Amygdala (tissue), 56 donors: Measurements from ENCODE around the gene MRPL55.

Experiments
- DNase-seq, 56 donors: peaks; one replicate each; lab custom pipeline; 2025; lab: John Stamatoyannopoulos, UW

Gene MRPL55

DNA sequence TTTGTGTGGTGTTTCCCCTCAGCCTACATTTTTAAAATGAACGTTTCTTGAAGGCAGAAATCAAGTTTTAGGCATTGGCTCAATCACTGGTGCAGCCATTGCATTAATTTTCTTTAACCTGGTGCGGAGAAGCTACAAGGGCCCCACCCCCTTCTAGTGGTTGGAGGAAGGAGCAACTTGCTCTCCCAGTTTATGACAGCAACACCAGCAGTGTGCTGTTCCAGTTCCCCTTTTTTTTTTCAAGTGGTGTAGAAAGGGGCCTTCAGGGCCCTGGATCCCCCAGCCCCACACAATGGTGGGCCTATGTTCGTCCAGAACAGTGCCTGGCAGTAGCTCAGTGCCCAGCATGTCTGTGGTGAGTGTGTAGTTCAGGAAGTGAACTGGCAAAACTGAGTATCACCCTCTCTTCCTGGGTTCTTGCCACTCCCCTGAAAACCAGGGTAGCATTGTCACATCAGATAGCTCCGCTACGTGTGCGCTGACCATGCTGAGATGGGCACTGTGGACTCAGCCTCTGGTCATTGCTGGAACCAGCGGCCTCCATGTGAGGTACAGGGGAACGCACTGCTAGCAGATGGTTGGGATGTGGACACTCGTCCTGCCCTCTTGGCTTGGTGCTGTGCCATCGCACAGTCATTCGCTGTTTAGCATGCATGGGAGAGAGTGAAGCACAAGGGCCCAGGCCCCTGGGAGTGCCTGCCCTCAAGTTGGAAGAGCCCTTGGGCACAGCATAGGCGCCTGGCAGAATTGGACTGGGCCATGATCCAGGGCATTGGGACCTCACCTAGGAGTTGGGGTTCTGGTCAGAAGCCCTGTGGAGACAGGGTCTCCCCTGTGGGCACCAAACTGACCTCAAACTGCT lies 19.3 kb downstream of the MRPL55 start:
- DNase-seq, result no peak

DNA sequence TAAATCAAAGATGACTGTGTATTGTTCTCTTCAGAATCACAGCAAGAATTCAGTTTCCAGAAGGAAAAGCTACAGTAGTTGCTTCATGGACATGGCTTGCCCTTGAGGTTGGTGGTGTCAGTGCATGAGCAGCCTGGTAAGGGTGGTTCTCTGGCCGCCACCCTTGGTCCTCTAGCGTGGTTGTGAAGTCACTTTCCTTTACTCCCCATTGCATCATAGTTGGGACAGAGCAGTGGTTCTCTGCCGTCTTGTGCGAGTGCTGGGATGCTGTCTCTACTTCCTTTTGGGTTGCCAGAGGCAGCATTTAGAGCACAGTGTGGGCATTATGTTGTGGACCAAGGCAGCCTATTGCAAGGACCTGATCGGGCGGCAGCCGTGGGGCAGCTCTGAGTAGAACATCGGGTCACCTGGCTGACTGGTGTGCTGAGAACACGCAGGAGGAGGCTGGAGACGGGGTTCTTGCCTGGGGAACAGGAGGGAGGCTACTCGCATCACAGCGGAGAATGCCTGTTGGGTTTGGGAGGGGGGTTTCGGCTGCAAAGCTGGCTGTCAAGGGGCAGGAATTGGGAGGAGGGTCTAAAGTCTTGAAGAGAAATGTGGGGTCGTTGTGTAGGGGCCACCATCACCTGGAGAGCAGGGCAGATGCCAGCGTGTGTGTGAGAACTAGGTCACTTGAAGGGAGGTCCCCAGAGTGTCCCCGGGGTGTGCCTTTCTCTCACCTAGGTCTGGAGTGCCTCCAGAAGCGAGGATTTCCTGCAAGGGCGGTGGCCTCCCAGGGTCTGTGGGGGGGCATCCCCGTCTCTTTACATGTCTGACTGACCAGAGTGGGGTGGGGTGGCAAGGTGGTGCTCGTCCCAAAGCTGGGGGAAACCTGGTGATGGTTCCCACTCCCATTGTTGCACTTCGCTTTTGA lies 20.3 kb downstream of the MRPL55 start:
- DNase-seq, result no peak

DNA sequence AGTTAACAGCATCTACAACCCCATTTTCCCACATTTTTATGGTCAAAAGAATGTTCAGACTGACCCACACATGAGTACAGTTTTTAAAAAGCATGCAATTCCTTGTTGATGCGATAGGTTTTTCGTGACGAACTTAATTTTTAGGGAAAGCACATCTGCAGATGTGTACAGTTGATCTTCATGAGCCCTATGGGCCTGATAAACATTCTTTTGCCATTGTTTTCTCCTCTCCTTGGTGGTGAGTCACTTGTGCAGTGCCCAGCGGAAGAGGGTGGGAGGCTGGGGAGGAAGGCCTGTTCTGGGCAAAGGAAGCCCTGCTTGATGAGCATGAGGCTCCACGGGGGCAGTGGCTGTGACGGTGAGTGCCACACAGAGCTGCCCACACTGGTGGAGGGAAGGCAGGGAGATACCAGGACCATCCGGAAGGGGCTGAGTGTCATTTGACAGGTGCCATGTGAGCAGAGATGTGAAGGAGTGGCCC lies 21.3 kb downstream of the MRPL55 start:
- DNase-seq, result peak in 1 of 56 donors; percentile 33

DNA sequence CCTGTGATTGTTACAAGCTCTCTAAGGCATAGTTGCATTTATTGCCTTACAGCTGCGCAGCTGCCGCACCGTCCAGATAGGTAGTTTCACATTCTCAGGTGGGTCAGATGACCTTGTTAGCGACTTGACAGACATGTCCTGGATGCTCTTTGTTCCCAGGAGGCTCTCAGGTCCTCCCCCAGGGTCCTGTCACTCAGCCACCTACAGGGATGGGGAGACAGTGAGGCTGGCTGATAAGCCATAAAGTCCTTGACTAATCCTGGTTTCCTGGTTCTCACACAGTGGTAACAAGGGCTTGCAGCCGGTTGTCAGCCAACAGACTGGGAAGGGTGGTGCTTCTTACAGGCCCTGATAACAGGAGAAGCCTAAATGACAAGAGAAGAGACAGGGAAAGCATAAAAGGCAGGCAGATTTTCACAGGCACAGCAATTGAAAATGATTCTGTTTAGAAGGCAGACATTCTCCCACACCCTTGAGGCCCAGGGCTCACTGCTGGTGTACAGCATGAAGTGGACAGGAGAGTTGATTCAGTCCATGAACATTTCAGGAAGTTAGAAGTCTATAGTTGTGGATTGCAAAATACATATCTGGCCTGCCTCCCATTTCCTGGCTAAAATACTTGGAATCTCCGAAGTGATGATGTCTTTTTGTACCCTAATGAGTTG lies 23.7 kb downstream of the MRPL55 start:
- no peak for DNase-seq

DNA sequence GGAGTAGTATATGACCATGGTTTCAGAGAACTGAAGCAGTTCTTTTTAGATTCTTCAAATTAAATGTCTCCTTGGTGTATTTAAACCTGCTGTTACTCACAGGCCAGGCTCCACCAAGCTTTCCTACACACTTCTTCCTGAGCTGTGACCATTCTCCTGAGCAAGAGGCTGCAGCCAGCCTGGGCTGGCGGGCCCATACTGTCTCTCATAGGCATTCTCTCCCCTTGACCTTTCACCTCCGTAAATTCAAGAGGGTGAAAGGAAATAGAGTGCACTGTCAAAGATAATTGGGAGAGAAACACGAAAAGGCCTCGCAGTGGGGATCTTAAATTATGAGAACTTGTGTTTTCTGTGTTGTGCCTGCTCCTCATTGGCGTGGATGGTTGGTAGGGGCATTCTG lies 24.3 kb downstream of the MRPL55 start:
- DNase-seq, result no peak

DNA sequence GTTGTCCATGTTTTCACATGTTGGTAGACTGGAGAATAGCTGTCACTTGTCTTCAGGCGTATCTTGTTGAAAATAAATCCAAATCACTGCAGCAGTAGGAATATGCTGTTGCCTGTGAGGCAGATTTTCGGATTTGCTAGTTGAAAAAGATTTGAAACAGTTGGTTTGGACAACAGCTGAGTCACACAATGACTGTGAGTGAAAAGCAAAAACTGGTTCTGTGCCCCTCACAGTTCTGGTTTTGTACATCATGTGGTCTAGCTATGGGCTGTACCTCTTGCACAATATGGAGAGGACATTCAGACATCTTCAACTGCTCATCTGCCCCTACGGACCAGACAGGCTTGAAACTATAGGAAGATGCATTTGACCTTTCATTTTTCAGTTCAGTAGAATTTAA lies 24.8 kb downstream of the MRPL55 start:
- no peak for DNase-seq

DNA sequence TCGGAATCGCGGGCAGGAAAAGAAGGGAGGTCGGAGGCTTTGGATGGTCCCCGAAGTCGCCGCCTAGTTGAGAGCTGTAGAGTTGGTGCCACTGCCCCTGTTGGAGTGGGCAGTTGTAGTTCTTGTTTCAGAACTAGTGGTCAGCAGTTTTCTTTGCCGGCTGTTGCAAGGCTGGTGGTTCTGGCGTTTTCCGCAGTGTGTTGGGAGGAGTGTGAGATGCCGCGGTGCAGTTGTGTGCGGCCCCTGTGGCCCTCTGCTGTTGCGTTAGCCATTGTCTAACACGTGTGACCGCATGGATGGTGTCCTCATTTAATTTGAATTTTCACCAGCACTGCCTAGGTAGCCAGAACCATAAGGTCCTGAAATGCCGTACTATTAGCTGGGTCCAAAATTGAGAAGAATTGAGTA lies 25.2 kb downstream of the MRPL55 start:
- DNase-seq, result peak in 6 of 56 donors; percentile 18 to 55 (median 27)

DNA sequence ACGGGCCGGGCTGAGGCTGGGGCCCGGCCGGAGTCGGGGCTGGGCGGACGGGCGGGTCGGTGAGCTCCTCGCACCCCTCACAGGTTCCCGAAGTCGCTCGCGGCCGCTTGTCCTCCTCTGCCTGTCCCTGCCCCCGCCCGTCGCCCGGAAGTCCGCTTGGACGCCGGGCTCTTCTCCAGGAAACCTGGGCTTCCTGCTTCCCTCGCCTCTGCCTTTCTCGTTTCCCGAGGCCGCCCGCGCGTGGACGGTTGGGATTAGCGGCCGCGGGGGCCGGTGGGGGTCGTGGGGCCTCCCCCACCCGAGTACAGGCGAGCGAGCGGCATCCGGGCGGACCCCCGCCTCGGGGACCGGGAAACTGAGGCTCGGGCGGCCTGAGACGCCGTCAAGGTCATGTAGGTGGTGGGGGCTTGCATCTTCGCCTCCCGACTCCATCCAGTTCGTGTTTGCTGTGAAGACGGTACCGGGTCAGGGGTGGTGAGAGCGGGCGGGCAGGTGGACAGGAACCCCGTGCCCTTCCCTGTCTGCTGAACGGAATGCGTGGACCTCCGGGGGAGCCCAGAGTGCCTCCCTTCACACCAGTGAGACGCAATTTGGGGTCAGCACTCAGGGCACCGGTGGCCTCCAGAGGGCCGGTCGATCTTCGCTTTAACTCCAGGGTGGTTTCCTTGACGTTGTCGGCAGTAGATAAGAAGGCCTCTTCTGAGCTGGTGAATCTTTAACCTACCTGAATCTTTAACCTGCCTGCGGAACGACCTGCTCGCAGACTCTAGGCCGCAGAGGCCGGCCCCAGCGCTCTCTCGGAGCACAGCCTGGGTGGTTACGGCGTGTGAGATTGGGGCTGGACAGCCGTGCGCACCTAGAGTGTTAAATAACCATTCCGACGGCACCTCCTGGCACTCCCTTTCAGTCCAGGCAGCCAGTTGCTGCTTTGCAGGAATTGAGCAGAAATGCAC lies 25.9 kb downstream of the MRPL55 start:
- DNase-seq, result peak in 11 of 56 donors; percentile 43 to 66 (median 56)

DNA sequence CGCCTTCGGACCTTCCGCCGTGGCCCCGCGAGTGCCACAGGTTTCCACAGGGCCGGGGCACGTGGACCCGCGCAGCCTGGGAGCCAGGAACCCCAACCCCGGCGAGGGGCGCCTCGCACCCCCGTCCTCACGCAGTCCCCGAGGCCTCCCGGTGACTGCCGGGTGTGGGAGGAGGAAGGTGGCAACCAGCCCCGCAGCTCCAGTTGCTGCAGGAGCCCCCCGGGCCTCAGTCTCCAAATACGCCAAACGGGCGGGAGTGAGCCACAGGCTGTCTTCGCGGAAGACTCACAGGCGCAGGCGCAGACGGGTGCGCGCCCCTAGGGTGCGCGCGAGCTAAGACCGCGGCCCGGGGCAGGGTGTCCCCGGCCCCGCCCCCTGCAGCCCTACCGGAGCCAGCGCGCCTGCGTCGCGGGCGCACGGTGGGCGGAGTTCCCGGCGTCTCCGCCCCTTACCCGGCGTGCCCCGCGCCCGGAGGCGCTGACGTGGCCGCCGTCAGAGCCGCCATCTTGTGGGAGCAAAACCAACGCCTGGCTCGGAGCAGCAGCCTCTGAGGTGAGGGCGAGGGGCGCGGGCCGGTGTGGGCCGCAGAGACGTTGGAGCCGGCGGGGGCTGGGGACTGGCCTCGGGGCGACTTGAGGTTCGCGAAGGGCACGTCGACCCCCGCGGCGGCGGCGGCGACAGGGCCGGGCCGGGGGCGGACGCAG lies 26.7 kb downstream of the MRPL55 start, which contains the start of gene ARF1:
ARF1 (plus strand) TSS at position 495 of the 704 bp plus-strand sequence. CDS start 14,407 bp downstream, outside the sequence.
- peak; percentile 48 to 94 (median 85) for DNase-seq

DNA sequence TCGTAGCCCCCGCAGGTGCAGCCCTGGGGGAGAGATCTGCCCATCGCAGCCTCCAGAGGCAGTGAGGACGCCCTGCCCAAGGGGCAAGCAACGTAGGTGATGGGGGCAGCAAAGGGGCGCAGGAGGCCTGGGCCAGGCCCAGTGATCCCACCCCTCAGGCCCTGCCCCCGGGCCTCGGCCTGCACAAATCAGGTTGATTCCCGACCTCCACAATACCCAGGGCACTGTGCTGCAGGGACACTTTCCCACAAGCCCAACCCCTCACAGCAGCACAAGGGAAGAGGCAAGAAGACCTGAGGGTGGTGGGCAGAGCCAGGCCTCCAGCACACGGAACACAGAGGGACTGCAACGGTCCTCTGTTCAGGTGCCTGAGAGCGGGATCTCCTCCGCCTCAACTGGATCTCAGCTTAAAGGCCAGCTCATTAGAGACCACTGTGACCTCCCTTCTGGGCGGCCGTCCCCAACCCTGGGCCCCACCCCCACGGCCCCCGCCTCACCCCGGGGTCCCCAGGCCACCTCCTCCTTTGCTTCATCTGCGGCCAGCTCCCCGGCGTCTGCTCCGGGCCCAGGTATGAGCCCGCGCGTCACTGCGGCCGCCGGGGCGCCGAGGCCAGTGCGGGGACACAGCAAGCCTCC lies 27.4 kb downstream of the MRPL55 start:
- no peak for DNase-seq

DNA sequence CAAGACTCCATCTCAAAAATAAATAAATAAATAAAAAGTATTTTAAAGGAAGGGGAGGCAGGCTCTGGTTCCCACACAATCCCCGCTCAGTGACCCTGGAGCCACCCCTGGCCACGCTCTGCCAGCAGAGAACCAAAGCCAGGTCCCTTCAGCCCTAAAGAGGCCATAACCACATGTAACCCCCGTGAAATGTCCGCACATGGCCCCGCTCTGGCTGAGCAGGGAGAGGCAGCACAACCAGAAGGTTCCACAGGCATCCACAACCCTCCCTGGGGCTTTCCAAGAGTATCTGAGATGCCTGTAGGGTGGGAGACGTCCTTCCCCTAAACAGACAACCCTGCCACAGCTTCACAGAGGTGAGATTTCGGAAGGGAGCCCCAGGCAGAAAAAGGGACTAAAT lies 28.0 kb downstream of the MRPL55 start:
- DNase-seq, result no peak

DNA sequence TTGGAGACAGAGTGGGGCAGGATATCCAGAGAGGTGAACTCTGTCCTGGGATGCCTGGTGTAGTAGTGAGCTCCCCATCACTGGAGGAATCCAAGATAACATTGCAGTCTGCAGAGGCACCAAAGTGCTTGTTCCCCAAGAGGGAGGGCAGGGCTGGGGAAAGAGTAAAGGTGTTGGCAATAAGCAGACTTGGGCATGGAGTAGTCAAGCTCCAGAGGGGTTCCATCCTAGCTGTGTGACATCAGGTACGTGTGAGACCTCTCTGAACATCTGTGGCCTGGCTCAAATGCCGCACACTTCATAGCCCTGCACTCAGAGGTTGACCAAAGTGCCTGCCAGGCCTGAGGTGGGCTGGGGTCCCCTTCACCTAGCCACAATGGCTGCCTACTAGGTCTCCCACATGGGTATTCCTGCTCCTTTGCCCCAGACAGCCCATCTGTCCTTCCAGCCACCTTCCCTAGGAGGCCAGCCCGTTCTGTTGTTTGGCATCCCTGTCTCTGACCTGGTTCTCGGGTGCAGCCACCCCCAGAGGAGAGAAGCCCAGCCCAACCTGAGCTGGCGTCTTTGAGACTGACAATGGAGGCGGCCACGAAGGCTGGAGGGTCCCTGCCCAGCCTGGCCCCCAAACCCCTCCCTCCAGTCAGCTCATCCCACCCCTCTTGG lies 29.4 kb downstream of the MRPL55 start:
- DNase-seq, result no peak

DNA sequence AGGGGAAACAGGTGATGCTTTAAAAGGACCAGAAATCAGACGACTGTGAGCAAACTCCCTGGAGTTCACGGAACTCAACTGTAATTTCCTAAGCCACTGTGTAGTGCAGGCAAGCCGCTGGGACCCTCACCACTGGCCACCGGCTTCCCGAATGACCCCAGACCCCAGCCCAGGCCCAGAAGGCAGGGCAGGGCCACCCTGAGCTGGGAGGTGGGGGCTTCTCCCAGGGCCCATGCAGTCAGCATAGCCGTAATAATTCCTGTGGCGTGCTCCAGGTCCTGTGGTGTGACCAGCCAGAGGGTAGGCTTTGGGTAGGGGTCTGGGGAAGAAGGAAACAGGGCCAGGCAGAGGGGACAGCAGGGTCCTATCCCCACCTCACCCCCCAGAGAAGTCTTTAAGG lies 30.1 kb downstream of the MRPL55 start:
- DNase-seq, result no peak

DNA sequence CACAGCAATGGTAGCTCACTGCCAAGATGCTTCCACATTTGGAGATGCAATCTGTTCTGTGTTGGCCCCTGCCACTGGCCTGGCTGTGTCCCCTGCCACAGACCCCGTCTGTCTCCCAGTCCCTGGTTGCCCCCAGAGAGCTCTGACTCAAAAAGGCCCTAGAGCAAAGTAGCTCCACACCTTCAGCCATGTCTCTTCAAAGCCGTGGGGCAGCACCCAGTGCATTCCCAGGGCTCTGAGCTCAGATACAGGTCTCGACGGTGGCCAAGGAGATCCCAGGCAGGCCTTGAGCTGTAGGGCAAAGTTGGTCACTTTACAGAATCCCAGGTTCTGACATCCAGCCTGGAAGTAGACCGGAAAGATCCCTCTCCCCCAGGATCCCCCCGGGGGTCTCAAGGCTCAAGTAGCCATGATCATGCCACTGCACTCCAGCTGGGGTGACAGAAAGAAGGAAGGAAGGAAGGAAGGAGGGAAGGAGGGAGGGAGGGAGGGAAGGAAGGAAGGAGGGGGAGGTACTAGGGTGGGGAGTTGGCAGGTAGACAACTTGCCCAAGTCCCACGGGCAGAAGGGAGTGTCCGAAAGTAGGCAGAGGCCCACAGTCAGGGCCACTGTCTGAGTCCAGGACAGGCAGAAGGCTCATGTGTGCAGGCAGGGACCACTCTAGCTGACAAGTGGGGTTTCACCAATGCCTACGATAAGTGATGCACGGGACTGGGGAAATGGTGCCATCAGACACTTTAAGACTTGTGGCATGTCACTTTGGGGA lies 31.4 kb downstream of the MRPL55 start:
- DNase-seq, result no peak

DNA sequence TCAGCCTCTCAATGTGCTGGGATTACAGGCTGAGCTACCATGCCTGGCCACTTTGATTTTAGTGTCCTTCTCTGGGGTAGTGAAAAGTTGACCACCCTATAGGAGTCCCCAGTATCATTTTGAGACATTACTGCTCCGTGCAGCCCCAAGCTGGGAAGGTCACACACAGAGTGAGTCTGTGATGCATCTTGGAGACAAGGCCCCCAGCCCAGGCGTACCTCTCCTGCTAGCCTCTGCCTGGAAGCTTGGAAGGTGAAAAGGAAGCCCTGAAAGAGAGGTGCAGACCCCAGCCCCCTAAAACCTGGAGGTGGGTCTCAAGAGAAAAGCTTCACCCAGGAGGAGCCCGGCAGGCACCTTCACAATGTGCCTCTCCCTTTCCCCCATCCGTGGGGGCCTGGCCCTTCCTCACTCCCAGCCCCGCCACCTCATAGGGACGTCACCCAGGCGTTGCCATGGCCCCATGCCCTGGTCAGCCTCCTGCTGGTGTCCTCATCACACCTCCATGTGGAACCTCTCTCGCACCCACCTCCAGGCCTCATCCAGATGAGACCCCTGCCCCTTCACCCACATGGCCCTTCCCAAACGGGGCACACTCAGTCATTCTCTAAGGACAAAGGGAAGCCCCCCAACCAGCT lies 32.2 kb downstream of the MRPL55 start:
- no peak for DNase-seq

DNA sequence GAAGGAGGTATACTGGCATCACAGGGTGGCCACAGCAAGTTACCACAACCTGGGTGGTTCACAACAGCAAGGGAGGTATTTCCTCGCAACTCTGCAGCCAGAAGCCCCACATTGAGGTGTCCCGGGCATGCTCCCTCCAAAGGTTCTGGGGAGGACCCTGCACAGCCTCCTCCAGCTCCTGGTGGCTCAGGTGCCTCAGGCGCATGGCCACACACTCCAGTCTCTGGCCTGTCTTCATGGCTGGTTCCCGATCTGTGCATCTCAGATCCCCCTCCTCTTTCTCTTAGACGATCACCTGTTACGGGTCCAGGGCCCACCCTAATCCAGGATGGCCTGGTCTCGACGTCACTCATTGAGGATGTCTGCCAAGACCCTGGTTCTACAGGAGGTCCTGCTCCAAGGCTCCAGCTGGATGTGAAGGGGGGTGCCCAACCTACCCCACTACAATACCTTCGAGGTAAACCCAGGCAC lies 33.3 kb downstream of the MRPL55 start:
- no peak for DNase-seq
